Lower leg skin (tissue), 4 donors: ENCODE measurements around the gene ADGRV1. TPM values are rescaled to one million over a fixed set of nuclear protein-coding genes. Genes with fewer than 3 reads are reported as not detected.

Source experiments
- DNase-seq, 2 donors: peaks; one replicate each; pipeline ENCODE4 v3.0.0-alpha.2; 2019; ENCODE audit warnings: low spot score in 2 of 2
- H3K4me3 ChIP-seq: fragments of 200-600 bp; sonication (generic); 2 replicates; pipeline ENCODE4 v1.5.1; 2017; ENCODE audit warnings: mild to moderate bottlenecking, low read depth; ENCODE audit not compliant: poor library complexity, severe bottlenecking
- CTCF ChIP-seq, 3 donors: fragments of 450-650 bp; IDR thresholded peaks; one replicate each; pipeline ENCODE4 v1.5.1; 2016; ENCODE audit warnings: antibody characterized with exemption in 3 of 3, mild to moderate bottlenecking in 3 of 3, moderate library complexity in 2 of 3
- POLR2A ChIP-seq, 2 donors: fragments of 450-650 bp; IDR thresholded peaks; one replicate each; pipeline ENCODE4 v1.6.1; 2016 to 2017; ENCODE audit warnings: antibody characterized with exemption in 2 of 2, mild to moderate bottlenecking in 1 of 2, moderate library complexity in 1 of 2
- WGBS, 2 donors: methylation state at CpG; one replicate each; pipeline ENCODE4 v1.1.5; 2018; 5-methylcytosine and 5-hydroxymethylcytosine counted together
- intact Hi-C: fragments of 100-400 bp; cut with DNase I; formaldehyde crosslinking; loops from one replicate; pipeline ENCODE4 v1.15.0; 2023; ENCODE audit warnings: low total_unique reads
- total RNA-seq, 4 donors: library from RNA; depleted of rRNA; stranded (reverse); fragments of >200 nt; gene quantifications; one replicate each; pipeline ENCODE4 v1.1.0, GENCODE V29; 2016

The ADGRV1 gene
- total RNA-seq, 4 donors from 2014 or later: 1.2 to 4.0 (median 2.7) TPM

GRCh38 chr5:90987726-90988125 is 429.1 kb downstream of the ADGRV1 start:
- intact Hi-C loops: no loop called here
- TF ChIP-seq POLR2A (IDR thresholded peaks at IDR 0.05): no peak
- WGBS, 2 donors: 23 to 30% methylated on average over 4 of the region's 4 CpGs
- no peak for DNase-seq
- H3K4me3 ChIP-seq: no peak overlapping the region

- no peak overlapping the region for H3K4me3 ChIP-seq
- intact Hi-C loops: no loop called here
- no peak for DNase-seq
- WGBS, 2 donors: 94% methylated on average over 1 of the region's 1 CpG
- TF ChIP-seq POLR2A (IDR thresholded peaks at IDR 0.05) (no peak), CTCF (IDR thresholded peaks at IDR 0.05) (no peak)
Observed at GRCh38 chr5:90991201-90991600, 432.6 kb downstream of the ADGRV1 start.

GRCh38 chr5:90994796-90995195 is 436.2 kb downstream of the ADGRV1 start:
- H3K4me3 ChIP-seq: no peak overlapping the region
- no peak for DNase-seq
- no peak for TF ChIP-seq CTCF (IDR thresholded peaks at IDR 0.05)
- no peak for TF ChIP-seq POLR2A (IDR thresholded peaks at IDR 0.05)
- intact Hi-C loops: no loop called here

DNA sequence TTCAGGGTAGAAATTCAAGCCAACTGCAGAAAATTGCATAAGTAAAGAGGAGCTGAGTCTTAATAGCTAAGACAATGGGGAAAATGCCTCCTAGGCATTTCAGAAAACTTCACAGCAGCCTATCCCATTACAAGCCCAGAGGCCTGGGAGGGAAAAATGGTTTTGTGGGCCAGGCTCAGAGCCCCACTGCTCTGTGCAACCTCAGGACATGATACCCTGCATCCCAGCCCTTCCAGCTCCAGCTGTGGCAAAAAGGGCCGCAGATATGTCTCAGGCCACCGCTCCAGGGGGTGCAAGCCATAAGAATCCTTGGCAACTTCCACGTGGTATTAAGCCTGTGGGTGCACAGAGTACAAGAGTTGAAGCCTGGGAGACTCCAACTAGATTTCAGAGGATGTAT is 437.5 kb downstream of the ADGRV1 start:
- 86 to 94% methylated on average over 3 of the region's 3 CpGs for WGBS, 2 donors
- no peak for DNase-seq
- no peak overlapping the region for H3K4me3 ChIP-seq
- intact Hi-C loops: no loop called here
- TF ChIP-seq CTCF (IDR thresholded peaks at IDR 0.05) (no peak), POLR2A (IDR thresholded peaks at IDR 0.05) (no peak)

- no peak for TF ChIP-seq POLR2A (IDR thresholded peaks at IDR 0.05)
- TF ChIP-seq CTCF (IDR thresholded peaks at IDR 0.05): no peak
- intact Hi-C loops: no loop called here
- no peak overlapping the region for H3K4me3 ChIP-seq
- 95% methylated on average over 4 of the region's 4 CpGs for WGBS, 2 donors
- no peak for DNase-seq
Observed at GRCh38 chr5:90997082-90997481, 438.5 kb downstream of the ADGRV1 start.

DNA sequence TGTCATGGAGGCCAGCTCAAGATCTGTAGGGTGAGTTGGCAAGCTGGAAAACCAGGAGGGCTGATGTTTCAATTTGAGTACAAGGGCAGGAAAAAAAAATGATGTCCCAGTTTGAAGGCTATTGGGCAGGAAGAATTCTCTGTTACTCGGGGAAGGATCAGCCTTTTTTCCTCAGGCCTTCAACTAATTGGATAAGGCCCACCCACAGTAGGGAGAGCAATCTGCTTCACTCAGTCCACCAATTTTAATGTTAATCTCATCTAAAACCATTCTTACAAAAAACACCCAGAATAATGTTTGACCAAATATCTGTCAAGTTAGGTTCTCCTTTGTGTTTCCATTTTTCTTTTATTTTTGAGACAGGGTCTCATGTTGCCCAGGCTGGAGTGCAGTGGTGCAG is 442.1 kb downstream of the ADGRV1 start:
- intact Hi-C loops: no loop called here
- no peak for TF ChIP-seq POLR2A (IDR thresholded peaks at IDR 0.05)
- TF ChIP-seq CTCF (IDR thresholded peaks at IDR 0.05): no peak
- H3K4me3 ChIP-seq: no peak overlapping the region
- DNase-seq: no peak
- 68 to 77% methylated on average over 1 of the region's 1 CpG for WGBS, 2 donors
